Measurements from ENCODE around the gene PDE2A. TPM values are rescaled to one million over a fixed set of nuclear protein-coding genes. Genes with fewer than 3 reads are reported as not detected.

The PDE2A gene
- total RNA-seq, 1 donor from 2014 or later, result 30.0 TPM

GRCh38 chr11:72585762-72586311, 88.4 kb downstream of the PDE2A start:
- ATAC-seq (peak; percentile 71), DNase-seq (peak; percentile 70)
- intact Hi-C loops (cut with micrococcal nuclease), result loop anchor here (5.0 kb wide), 1 partner anchor 56 kb away; no protein-coding TSS in a partner anchor

GRCh38 chr11:72584939-72585597, 89.2 kb downstream of the PDE2A start:
- ATAC-seq, result no peak
- intact Hi-C loops (cut with micrococcal nuclease), result loop anchor here (5.0 kb wide), 1 partner anchor 57 kb away; no protein-coding TSS in a partner anchor
- peak; percentile 3 for DNase-seq

GRCh38 chr11:72584293-72584938, 89.8 kb downstream of the PDE2A start:
- intact Hi-C loops (cut with micrococcal nuclease), result no loop called here
- ATAC-seq (peak; percentile 59), DNase-seq (peak; percentile 74)

GRCh38 chr11:72583616-72584292, 90.5 kb downstream of the PDE2A start:
- peak; percentile 33 for DNase-seq
- intact Hi-C loops (cut with micrococcal nuclease), result no loop called here

GRCh38 chr11:72583177-72583553, 91.1 kb downstream of the PDE2A start:
- DNase-seq (peak; percentile 23), ATAC-seq (no peak)
- intact Hi-C loops (cut with micrococcal nuclease), result no loop called here

More at GRCh38 chr11:72583616-72584292, 90.5 kb downstream of the PDE2A start:
- ATAC-seq, result no peak

- no peak for ATAC-seq
- intact Hi-C loops (cut with micrococcal nuclease), result no loop called here
- DNase-seq, result peak; percentile 17
Measured at GRCh38 chr11:72582206-72583176, 91.7 kb downstream of the PDE2A start.

GRCh38 chr11:72581067-72581466, 93.2 kb downstream of the PDE2A start:
- no peak for ATAC-seq
- intact Hi-C loops (cut with micrococcal nuclease), result no loop called here

GRCh38 chr11:72580642-72580950, 93.6 kb downstream of the PDE2A start:
- ATAC-seq, result no peak
- DNase-seq, result no peak
- intact Hi-C loops (cut with micrococcal nuclease), result no loop called here

More at GRCh38 chr11:72581067-72581466, 93.2 kb downstream of the PDE2A start:
- DNase-seq, result peak; percentile 3

GRCh38 chr11:72579816-72580641, 94.2 kb downstream of the PDE2A start:
- ATAC-seq (no peak), DNase-seq (no peak)
- intact Hi-C loops (cut with micrococcal nuclease), result loop anchor here (10.0 kb wide), 1 partner anchor 95 kb away; no protein-coding TSS in a partner anchor

GRCh38 chr11:72578991-72579815, 95.0 kb downstream of the PDE2A start:
- DNase-seq (peak; percentile 6), ATAC-seq (no peak)
- intact Hi-C loops (cut with micrococcal nuclease), result loop anchor here (10.0 kb wide), 1 partner anchor 94 kb away; no protein-coding TSS in a partner anchor

GRCh38 chr11:72578566-72578965, 95.7 kb downstream of the PDE2A start:
- DNase-seq (peak; percentile 4), ATAC-seq (no peak)
- intact Hi-C loops (cut with micrococcal nuclease), result loop anchor here (10.0 kb wide), 1 partner anchor 94 kb away; no protein-coding TSS in a partner anchor

GRCh38 chr11:72578051-72578450, 96.2 kb downstream of the PDE2A start:
- DNase-seq (peak; percentile 4), ATAC-seq (no peak)
- intact Hi-C loops (cut with micrococcal nuclease), result loop anchor here (10.0 kb wide), 1 partner anchor 93 kb away; no protein-coding TSS in a partner anchor

GRCh38 chr11:72577271-72577721, 96.9 kb downstream of the PDE2A start:
- intact Hi-C loops (cut with micrococcal nuclease), result loop anchor here (10.0 kb wide), 1 partner anchor 92 kb away; no protein-coding TSS in a partner anchor
- peak; percentile 16 for DNase-seq
- ATAC-seq, result no peak

GRCh38 chr11:72576661-72577060, 97.6 kb downstream of the PDE2A start:
- intact Hi-C loops (cut with micrococcal nuclease), result loop anchor here (10.0 kb wide), 1 partner anchor 92 kb away; no protein-coding TSS in a partner anchor
- no peak for ATAC-seq
- no peak for DNase-seq

- intact Hi-C loops (cut with micrococcal nuclease), result loop anchor here (10.0 kb wide), 1 partner anchor 91 kb away; no protein-coding TSS in a partner anchor
- ATAC-seq, result no peak
- no peak for DNase-seq
Measured at GRCh38 chr11:72576243-72576595, 98.0 kb downstream of the PDE2A start.

- intact Hi-C loops (cut with micrococcal nuclease), result loop anchor here (10.0 kb wide), 1 partner anchor 91 kb away; no protein-coding TSS in a partner anchor
- no peak for ATAC-seq
- no peak for DNase-seq
Measured at GRCh38 chr11:72575533-72576242, 98.5 kb downstream of the PDE2A start.
